NCI-H1417 (cell line): ENCODE results near the gene VPS13D.
"Not testable (repeated sequence)": the region's sequence is repeated elsewhere in the genome, so short reads cannot be mapped to it uniquely, and the experiment has no call there.

Source experiments
- DNase-seq, 3 experiments: peaks; one replicate each; lab custom pipeline; 2025; lab: John Stamatoyannopoulos, UW

The VPS13D gene

DNA sequence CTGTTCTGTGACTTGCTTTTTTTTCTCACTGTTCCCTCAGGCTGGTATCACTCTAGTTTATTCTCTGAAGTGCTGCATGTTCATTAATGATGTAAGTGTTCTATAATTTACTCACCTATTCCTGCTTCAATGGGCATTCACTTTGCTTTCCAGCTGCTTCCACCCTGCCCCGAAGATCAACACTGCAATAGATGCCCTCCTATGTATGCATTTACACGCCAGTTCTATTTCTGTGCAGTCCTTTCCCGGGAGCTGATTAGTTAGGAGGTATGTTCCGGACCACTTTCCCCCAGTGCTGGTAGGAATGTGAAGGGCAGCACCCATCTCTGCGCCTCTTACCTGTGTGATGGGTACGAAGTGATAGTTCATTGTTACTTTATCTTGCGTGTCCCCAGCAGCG lies 284.8 kb downstream of the VPS13D start:
- peak in 1 of 3 experiments; percentile 38 for DNase-seq

DNA sequence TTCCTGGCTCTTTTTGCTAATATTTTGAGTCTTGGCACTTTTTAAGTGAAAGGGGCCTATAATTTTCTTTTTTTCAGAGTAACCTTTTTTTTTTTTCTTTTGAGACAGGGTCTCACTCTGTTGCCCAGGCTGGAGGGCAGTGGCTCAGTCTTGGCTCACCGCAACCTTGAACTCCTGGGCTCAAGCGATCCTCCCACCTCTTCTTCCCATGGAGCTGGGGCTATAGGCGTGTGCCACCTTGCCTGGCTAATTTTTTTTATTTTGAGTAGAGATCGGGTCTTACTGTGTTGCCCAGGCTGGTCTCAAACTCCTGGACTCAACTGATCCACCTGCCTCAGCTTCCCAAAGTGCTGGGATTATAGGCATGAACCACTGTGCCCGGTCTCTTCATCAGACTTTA lies 285.4 kb downstream of the VPS13D start:
- DNase-seq = no peak

DNA sequence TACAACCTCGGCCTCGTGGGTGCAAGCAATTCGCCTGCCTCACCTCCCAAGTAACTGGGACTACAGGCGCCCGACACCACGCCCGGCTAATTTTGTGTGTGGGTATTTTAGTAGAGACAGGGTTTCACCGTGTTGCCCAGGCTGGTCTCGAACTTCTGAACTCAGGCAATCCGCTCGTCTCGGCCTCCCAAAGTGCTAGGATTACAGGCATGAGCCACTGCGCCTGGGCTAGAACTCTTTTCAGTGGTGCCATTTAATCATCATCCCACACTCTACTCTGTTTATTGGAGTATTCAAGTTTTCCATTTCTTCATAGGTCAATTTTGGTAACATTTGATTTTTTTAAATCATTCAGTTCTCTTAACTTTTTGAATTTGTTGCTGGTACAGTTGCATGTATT lies 286.9 kb downstream of the VPS13D start:
- DNase-seq = no peak

DNA sequence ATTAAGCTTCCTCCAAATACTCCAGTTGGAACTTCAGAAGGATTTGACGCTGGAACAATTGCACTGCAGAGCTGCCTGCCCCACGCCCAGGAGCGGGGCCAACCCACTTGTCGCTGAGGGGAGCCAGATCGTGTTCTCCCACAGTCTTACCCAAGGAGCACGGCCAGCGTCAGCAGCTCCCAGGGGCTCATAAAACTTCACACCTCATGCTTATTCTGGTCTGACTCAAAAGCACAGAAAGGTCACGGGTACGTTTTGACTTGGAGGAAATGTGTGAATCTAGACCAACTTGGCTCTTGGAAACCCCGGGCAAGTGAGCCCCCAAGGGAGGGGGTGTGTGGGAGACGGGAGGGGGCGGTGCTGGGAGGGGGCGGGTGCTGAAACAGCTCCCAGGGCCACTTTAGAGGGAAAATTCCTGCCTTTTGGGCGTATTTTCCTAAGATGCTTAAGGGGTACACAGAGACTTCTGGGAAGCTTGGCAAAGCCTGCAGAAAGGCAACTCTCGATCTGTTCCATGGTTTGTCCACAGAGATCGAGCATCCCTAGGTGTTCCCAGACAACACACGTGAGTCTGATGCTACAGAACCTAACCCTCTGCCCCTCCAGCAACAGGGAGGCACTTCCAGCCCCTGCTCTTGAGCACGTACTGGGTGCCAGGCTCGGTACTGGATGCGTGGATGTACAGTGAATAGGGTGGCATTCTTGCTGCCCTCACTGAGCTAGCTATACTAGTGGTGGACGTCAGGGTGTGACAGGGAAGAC lies 289.3 kb downstream of the VPS13D start:
- DNase-seq = no peak

DNA sequence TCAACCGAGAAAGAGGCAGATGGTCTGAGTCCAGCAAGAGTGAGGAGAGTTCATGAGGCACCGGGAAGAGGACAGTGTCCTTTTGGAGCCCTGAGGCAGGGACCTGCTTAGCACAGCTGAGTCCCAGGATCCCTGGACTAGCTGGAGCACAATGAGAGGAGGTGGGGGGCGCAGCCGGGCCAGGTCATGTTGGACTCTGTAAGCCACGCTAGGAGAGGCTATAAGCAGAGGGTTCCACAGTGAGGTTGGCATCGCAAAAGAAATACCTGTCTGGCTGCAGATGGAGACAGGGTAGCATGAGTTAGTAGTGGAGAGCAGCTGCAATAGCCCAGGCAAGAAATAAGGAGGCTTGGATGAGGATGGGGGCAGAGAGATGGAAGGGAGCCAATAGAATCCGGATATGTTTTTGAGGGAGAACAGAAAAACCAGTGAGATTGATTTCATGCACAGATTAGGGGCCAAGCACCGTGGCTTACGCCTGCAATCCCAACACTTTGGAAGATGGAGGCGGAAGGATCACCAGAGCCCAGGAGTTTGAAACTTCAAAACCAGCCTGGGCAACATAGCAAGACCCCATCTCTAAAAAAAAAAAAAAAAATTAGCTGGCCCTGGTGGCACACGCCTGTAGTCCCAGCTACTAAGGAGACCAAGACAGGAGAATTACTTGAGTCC lies 290.0 kb downstream of the VPS13D start:
- no peak for DNase-seq

DNA sequence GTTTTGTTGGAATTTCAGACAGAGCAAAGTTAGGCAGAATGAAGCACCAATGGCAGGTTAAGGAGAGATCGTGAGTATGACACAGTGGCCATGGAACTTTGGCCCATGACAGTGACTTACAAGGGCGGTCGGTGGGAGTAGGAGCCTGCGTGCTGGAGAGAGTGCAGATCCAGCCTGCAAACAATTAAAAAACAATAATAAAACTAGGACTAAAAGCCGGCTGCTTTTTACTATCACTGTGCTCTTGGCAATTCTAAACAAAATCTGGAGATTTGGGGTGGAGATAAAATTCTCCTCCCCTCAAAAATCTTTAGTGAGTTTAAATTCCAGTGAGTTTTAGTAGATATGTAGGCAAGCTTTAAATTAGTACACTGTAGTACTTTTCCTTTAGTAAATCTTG lies 291.3 kb downstream of the VPS13D start:
- no peak for DNase-seq

DNA sequence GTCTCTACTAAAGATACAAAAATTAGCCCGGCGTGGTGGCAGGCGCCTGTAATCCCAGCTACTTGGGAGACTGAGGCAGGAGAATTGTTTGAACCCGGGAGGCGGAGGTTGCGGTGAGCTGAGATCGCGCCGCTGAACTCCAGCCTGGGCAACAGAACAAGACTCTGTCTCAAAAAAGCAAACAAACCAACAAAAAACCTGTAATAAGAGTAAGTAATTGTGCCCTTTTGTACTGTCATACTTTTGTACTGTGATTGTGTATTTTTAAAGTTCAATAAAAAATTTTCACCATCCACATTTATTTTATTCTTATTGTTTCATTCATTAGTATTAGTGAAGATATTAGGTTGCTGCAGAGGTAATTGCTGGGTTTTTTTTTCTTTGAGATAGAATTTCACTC lies 292.9 kb downstream of the VPS13D start:
- not testable (repeated sequence) for DNase-seq

DNA sequence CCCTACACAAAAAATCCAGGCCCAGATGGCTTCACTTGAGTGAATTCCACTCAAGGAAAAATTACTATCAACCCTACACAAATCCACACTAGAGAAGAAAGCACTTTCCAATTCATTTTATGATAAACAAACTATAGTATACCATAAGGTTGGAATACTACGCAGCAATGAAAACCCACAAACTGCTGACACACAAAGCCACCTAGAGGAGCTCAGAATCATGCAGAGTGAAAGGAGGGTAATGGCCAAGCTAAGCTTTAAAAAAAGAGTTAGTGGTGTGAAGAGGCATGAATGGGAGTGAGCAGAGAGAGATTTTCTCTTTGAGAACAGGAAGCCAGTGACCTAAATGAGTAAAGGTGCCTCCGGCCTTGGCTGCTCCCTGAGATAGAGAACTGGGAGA lies 294.4 kb downstream of the VPS13D start:
- no peak for DNase-seq

DNA sequence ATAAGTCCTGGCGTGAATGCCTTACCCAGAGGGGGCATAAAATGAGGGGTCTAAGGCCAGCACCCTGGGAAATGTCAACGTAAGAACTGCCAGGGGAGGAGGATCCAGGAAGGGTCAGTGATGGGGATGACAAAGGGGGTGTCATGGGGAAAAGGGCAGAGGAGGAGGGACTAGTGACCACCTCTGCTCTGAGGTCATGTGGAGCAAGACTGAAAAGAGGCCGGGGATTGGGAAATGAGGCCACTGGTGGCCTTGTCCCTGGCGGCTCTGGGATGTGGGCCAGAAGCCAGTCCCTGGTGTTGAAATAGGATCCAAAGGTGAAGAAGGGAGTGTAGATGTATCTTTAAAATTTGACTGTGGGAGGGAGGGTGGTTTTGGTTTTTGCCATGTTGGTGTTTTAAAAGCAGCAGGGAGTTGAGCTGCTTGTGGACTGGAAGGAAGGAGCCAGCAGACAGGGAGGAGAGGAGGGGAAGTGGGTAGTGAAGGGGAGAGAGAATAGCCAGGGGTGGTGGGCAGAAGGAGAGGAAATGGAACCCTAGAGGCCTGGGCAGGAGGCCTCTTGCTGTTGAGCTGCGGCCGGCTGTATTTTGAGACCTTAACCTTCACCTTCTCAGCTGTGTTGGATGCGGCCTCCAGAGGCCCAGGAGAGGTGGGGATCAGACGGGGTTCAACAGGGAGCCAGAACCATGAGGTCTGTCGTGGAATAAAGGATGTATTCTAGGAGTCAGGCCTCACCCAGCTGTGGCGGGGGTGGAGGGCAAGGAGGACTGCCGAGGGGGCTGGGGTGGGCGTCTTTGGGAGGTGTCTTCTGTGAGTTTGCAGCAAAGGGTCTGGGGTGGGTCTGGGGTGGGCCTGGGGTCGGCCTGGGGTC lies 295.7 kb downstream of the VPS13D start:
- no peak for DNase-seq

DNA sequence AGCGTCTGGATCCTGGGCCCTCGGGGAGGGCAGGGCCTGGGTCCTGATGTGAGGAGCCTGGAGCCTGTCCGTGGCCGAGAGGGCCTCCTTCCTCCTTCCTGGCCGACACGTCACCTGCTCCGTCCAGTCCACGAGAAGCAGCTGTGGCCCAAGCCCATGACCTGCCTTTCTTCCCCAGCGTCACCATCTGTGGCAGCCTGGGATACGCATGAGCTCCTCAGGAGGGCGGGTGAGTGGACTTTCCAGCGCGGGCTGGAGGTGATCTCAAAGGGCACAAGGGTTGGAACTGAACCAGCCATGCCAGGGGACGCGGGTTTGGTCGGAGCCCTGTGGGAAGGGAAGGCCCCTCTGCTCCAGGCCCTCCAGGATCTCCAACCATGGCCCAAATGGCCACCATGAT lies 297.7 kb downstream of the VPS13D start:
- DNase-seq = no peak

DNA sequence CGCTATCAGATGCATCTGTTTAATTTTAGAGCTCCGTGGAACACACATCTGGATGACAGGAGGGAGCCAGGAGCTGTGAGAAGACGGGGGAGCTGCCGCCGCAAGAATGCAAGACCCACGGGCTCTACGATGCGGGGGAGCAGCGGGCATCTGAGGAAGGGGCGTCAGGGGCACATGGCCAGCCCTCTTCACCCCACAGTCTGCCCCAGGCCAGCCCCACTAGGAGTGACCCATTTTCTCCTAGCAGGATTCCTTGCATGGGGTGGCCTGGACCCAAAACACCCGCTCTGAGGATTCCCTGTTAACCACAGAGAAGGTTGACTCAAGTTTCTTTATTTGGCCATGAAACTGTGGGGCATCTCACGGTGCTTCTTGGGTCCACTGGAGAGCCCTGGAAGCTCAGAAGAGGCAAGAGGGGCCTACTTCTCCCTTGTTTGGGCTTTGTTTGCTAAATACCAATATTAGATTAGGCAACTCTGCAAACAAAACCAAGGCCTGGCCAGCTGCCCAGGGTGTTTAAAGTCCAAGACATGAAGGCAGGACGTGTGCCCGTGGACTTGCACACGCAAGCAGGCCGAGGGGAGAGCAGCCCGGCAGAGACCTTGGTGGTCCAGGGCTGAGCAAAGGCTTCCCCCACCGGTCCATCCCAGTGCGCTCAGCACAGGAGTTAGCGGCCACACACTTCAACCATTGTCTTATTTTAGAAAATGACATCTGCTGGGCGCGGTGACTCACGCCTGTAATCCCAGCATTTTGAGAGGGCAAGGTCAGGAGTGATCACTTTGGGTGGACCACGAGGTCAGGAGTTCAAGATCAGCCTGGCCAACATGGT lies 298.4 kb downstream of the VPS13D start:
- DNase-seq = no peak

DNA sequence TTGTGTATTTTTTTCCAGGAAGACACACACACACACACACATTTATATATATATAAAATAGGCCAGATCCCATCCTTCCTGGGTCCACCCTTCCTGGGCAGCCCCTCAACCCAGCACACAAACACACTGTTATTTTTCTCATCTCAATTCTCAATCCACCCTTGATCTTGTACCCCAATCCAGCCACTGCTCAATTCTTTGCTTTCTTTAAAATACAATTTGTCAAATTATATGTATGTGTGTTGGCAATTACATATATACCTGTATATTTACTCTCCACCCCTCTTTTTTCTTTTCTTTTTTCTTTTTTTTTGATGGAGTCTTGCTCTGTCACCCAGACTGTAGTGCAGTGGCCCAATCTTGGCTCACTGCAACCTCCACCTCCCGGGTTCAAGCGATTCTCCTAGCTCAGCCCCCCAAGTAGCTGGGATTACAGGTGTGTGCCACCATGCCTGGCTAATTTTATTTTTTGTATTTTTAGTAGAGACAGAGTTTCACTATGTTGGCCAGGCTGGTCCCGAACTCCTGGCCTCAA lies 299.9 kb downstream of the VPS13D start:
- no peak for DNase-seq

DNA sequence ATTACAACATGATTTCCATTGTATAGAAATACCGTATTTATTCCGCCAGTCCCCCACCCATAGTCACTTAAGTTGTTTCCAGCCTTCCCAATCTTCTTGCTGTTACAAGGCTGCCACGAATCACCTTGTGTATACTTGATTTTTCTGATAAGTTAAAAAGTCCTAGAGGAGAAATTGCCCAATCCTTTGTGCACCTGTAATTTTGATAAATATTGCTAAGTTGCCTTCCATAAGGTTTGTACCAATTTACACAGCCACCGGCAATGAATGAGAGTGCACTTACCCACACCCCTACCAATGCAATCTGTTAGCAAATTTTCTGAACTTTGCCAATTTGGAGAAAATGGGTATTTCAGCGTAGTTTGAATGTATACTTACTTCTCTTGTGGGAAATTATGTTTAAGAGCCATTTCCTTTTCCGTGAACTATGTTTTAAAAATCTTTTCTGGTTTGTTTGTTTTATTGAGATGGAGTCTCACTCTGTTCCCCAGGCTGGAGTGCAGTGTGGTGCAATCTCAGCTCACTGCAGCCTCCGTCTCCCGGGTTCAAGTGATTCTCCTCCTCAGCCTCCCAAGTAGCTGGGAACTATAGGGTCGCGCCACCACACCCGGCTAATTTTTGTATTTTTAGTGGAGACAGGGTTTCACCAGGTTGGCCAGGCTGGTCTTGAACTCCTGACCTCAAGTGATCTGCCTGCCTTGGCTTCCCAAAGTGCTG lies 300.8 kb downstream of the VPS13D start:
- DNase-seq = no peak

DNA sequence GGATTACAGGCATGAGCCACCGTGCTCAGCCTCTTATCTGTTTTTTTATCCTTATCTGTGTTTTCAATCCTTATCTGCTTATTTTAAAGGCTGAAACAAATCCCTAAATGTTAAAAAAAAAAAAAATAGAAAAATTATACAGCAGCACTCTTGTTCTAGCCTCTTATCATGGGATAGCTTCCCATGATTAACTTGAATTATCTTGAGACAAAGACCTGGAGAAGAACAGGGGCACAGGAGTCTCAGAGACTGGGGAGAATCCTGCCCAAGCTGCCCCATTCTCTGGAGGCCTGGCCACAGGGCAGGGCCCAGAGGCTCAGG lies 301.3 kb downstream of the VPS13D start:
- no peak for DNase-seq

DNA sequence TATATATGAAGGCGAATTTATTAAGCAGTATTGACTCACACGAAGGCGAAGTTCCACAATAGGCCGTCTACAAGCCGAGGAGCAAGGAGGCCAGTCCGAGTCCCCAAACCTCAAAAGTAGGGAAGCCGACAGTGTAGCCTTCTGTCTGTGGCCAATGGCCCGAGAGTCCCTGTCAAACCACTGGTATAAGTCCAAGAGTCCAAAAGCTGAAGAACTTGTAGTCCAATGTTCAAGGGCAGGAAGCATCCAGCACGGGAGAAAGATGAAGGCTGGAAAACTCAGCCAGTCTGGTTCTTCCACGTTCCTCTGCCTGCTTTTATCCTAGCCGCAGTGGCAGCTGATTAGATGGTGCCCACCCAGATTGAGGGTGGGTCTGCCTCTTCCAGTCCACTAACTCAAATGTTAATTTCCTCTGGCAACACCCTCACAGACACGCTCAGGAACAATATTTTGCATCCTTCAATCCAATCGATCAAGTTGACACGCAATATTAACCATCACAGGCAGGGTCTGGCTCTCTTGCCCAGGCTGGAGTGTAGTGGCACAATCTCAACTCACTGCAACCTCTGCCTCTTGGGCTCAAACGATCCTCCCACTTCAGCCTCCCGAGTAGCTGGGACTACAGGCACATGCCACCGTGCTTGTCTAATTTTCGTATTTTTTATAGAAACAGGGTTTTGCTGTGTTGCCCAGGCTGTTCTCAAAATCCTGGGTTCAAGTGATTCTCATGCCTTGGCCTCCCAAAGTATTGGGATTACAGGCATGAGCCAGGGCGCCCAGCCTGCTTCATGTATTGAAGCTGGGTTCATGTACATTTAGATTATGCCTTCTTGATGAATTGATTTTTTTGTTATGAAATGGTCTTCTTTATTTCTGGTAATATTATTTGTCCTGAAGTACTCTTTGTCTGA lies 302.8 kb downstream of the VPS13D start:
- DNase-seq = no peak

DNA sequence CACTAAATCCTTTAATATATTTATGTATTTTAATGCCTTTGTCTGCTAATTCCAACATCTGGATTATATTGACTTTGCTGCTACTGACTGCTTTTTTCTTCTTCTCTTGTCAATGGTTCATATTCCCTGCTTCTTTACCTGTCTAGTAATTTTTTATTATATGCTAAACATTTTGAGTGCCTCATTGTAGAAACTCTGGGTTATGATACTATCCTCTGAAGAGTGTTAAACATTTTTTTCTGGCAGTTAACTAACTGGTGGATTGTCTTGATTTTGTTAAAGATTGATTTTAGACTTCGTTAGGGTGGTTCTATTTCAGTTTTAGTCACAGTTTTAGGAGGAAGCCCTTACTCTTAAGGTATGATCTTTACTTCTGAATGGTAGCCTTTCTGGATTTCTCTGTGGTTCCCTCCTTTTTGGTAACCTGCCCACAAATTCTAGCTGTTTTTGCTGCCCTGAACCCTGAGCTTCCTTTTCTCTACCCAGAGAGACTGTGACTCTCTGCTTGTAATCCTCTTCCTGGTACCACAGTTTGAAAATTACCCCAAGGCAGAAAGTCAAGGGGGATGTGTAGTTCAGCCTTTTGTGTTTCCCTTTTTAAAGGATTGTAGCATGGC lies 306.3 kb downstream of the VPS13D start:
- DNase-seq = no peak

DNA sequence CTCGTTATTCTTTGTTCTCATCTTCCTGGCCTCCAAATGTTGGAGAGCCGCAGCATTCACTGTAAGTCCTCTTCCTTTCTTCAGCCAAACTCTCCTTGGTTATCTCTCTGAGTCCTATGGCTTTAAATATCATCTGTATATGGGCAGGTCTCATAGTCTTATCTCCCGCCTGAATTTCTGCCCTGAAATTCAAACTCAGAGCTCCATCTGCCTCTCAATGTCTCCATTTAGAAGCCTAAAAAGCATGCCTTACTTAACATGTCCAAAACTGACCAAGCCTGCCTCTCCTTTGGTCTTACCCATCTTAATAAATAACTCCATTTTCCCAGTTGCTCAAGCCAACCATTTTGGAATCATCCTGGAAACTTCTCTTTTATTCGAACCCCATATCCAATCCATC lies 307.5 kb downstream of the VPS13D start:
- DNase-seq = no peak

DNA sequence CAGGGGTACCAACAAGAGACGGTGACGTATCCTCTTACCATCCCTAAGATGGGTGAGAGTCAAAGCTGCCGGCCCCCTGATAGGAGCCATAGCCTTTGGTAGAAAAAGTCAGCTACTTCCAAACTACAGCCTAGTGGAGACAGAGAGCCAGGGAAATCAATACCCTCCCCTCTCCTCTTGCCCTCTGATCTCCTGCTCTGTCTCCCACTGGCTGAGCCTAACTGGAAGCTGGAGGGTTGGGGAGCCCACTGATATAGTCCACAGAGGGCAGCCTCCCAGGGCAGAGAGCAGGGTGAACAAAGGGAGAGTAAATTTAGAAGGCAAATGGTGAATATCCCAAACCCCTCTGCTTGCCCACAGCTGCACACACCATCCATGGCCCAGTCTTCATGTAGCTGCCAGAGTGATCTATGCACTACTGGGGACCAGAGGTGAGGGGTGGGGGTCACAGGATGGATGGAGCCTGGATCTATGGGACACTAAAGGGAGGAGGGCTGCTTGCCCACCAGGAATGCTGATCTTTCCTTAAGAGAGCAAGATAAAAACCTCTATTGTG lies 308.2 kb downstream of the VPS13D start:
- DNase-seq = no peak

DNA sequence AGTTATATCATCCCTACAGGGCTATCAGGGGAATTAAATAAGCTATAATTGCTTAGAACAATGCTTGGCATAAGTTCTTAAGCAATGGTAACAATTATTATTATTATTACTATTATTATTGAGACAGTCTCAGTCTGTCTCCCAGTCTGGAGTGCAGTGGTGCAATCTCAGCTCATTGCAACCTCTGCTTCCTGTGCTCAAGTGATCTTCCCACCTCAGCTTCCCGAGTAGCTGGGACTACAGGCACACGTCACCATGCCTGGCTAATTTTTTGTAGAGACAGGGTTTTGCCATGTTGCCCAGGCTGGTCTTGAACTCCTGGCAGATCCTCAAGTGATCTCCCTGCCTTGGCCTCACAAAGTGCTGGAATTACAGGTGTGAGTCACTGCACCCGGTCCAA lies 308.7 kb downstream of the VPS13D start:
- DNase-seq = not testable (repeated sequence)
